Urinary bladder (tissue), 4 donors: ENCODE results near the gene CCDC69. TPM values are rescaled to one million over a fixed set of nuclear protein-coding genes. Genes with fewer than 3 reads are reported as not detected.
A peak's percentile ranks its signal among the peaks of the same experiment; 100 is the strongest.

Experiments
- DNase-seq: peaks from one replicate; pipeline ENCODE4 v3.0.0-alpha.2; 2015; ENCODE audit errors: extremely low spot score
- H3K27ac ChIP-seq: one replicate; pipeline ENCODE4 v1.5.1; 2013; ENCODE audit warnings: low read depth, mild to moderate bottlenecking, moderate library complexity
- H3K36me3 ChIP-seq: one replicate; pipeline ENCODE4 v1.6.1; 2013; ENCODE audit warnings: mild to moderate bottlenecking, moderate library complexity; ENCODE audit not compliant: insufficient read depth
- H3K4me1 ChIP-seq: one replicate; pipeline ENCODE4 v1.6.1; 2013; ENCODE audit warnings: mild to moderate bottlenecking, moderate library complexity; ENCODE audit not compliant: insufficient read depth
- H3K4me3 ChIP-seq: one replicate; pipeline ENCODE4 v1.5.1; 2013; ENCODE audit warnings: low read depth, low read length
- WGBS: extraction: QIAGEN DNeasy Blood & Tissue Kit; methylation state at CpG from one replicate; pipeline ENCODE4 v1.1.7; 2013; 5-methylcytosine and 5-hydroxymethylcytosine counted together
- polyA plus RNA-seq: library from polyadenylated mRNA; stranded (reverse); fragments of 200-250 nt; gene quantifications from one replicate; pipeline ENCODE4 v1.2.3, GENCODE V29; 2013
- total RNA-seq: library from RNA; depleted of rRNA; stranded (reverse); fragments of >200 nt; gene quantifications from one replicate; pipeline ENCODE4 v1.2.3, GENCODE V29; 2014
- donor health status: healthy with polysubstance abuse.
- donor health status: healthy.

CCDC69 gene
- total and polyA plus RNA-seq, 2 donors, result 13.9 to 155 TPM

GRCh38 chr5:151153766-151154272 is 70.1 kb downstream of the CCDC69 start:
- Histone ChIP-seq H3K27ac (no peak overlapping the region), H3K4me1 (no peaks in the 10 kb centered on the region), H3K4me3 (no peak overlapping the region), H3K36me3 (no peaks in the 10 kb centered on the region)
- no peak for DNase-seq
- WGBS, result 70% methylated on average over 3 of the region's 3 CpGs

GRCh38 chr5:151153300-151153699 is 70.6 kb downstream of the CCDC69 start:
- DNase-seq, result no peak
- Histone ChIP-seq H3K27ac (no peak overlapping the region), H3K36me3 (no peaks in the 10 kb centered on the region), H3K4me3 (no peak overlapping the region), H3K4me1 (no peaks in the 10 kb centered on the region)
- 81% methylated on average over 3 of the region's 3 CpGs for WGBS

- Histone ChIP-seq H3K27ac (no peak overlapping the region), H3K4me3 (no peak overlapping the region), H3K4me1 (no peaks in the 10 kb centered on the region), H3K36me3 (no peaks in the 10 kb centered on the region)
- DNase-seq, result no peak
- WGBS, result 34% methylated on average over 5 of the region's 5 CpGs
These were observed 72.1 kb downstream of the CCDC69 start for GRCh38 chr5:151151793-151152192.

GRCh38 chr5:151151263-151151660 is 72.6 kb downstream of the CCDC69 start:
- no peak overlapping the region for H3K4me3 ChIP-seq
- H3K27ac ChIP-seq, result no peak overlapping the region
- 12% methylated on average over 2 of the region's 2 CpGs for WGBS
- H3K4me1 ChIP-seq, result no peaks in the 10 kb centered on the region
- no peaks in the 10 kb centered on the region for H3K36me3 ChIP-seq
- DNase-seq, result no peak

- Histone ChIP-seq H3K27ac (no peak overlapping the region), H3K4me1 (no peaks in the 10 kb centered on the region)
These were observed 73.2 kb downstream of the CCDC69 start for GRCh38 chr5:151150471-151151262.

GRCh38 chr5:151148583-151148982 is 75.3 kb downstream of the CCDC69 start:
- H3K4me3 ChIP-seq, result no peak overlapping the region
- no peaks in the 10 kb centered on the region for H3K36me3 ChIP-seq
- no peak overlapping the region for H3K27ac ChIP-seq
- no peak for DNase-seq
- 74% methylated on average over 7 of the region's 7 CpGs for WGBS
- no peaks in the 10 kb centered on the region for H3K4me1 ChIP-seq

More at GRCh38 chr5:151150471-151151262, 73.2 kb downstream of the CCDC69 start:
- 9% methylated on average over 5 of the region's 5 CpGs for WGBS
- Histone ChIP-seq H3K4me3 (no peak overlapping the region), H3K36me3 (no peaks in the 10 kb centered on the region)
- peak; percentile 60 for DNase-seq

- H3K4me1 ChIP-seq, result no peaks in the 10 kb centered on the region
- 93% methylated on average over 4 of the region's 4 CpGs for WGBS
These were observed 76.9 kb downstream of the CCDC69 start for GRCh38 chr5:151147033-151147432.

GRCh38 chr5:151146061-151146460 is 77.8 kb downstream of the CCDC69 start:
- Histone ChIP-seq H3K4me1 (no peaks in the 10 kb centered on the region), H3K36me3 (no peaks in the 10 kb centered on the region), H3K4me3 (no peak overlapping the region), H3K27ac (no peak overlapping the region)
- DNase-seq, result no peak

More at GRCh38 chr5:151147033-151147432, 76.9 kb downstream of the CCDC69 start:
- no peak for DNase-seq
- H3K36me3 ChIP-seq, result no peaks in the 10 kb centered on the region
- H3K4me3 ChIP-seq, result no peak overlapping the region
- H3K27ac ChIP-seq, result no peak overlapping the region

- Histone ChIP-seq H3K27ac (no peak overlapping the region), H3K4me3 (no peak overlapping the region), H3K4me1 (no peaks in the 10 kb centered on the region), H3K36me3 (no peaks in the 10 kb centered on the region)
- WGBS, result 72% methylated on average over 7 of the region's 7 CpGs
- DNase-seq, result no peak
These were observed 79.0 kb downstream of the CCDC69 start for GRCh38 chr5:151144922-151145321.

- no peaks in the 10 kb centered on the region for H3K4me1 ChIP-seq
- 55% methylated on average over 6 of the region's 6 CpGs for WGBS
- no peaks in the 10 kb centered on the region for H3K36me3 ChIP-seq
- H3K4me3 ChIP-seq, result no peak overlapping the region
- no peak overlapping the region for H3K27ac ChIP-seq
- DNase-seq, result no peak
These were observed 79.6 kb downstream of the CCDC69 start for GRCh38 chr5:151144275-151144674.

GRCh38 chr5:151143645-151144044 is 80.2 kb downstream of the CCDC69 start:
- no peak overlapping the region for H3K27ac ChIP-seq
- 72% methylated on average over 7 of the region's 7 CpGs for WGBS
- no peak overlapping the region for H3K4me3 ChIP-seq
- no peaks in the 10 kb centered on the region for H3K36me3 ChIP-seq
- DNase-seq, result no peak
- no peaks in the 10 kb centered on the region for H3K4me1 ChIP-seq

- Histone ChIP-seq H3K27ac (no peak overlapping the region), H3K36me3 (no peaks in the 10 kb centered on the region), H3K4me1 (no peaks in the 10 kb centered on the region), H3K4me3 (no peak overlapping the region)
- DNase-seq, result no peak
- WGBS, result 74% methylated on average over 1 of the region's 1 CpG
These were observed 81.0 kb downstream of the CCDC69 start for GRCh38 chr5:151142933-151143332.

GRCh38 chr5:151141535-151141934 is 82.4 kb downstream of the CCDC69 start:
- Histone ChIP-seq H3K4me3 (no peak overlapping the region), H3K36me3 (no peaks in the 10 kb centered on the region), H3K4me1 (no peaks in the 10 kb centered on the region), H3K27ac (no peak overlapping the region)
- DNase-seq, result no peak
- WGBS, result 16% methylated on average over 15 of the region's 15 CpGs

GRCh38 chr5:151140686-151141459 is 83.0 kb downstream of the CCDC69 start:
- no peaks in the 10 kb centered on the region for H3K4me1 ChIP-seq
- 64% methylated on average over 7 of the region's 7 CpGs for WGBS
- no peak overlapping the region for H3K27ac ChIP-seq
- DNase-seq, result no peak
- no peaks in the 10 kb centered on the region for H3K36me3 ChIP-seq
- no peak overlapping the region for H3K4me3 ChIP-seq
